HEK293T (cell line): ENCODE measurements around the gene DSG2.

ENCODE experiments used
- BHLHE40 ChIP-seq: fragments of 450-650 bp; IDR thresholded peaks from 2 replicates; pipeline ENCODE4 v1.6.1; 2016; ENCODE audit warnings: mild to moderate bottlenecking, moderate library complexity, borderline replicate concordance
- CTBP1 ChIP-seq: fragments of 450-650 bp; IDR thresholded peaks from 2 replicates; pipeline ENCODE4 v1.6.1; 2016; ENCODE audit warnings: borderline replicate concordance
- ELF4 ChIP-seq: fragments of 450-650 bp; IDR thresholded peaks from 2 replicates; pipeline ENCODE4 v1.6.1; 2017; ENCODE audit warnings: antibody characterized with exemption
- FOXM1 ChIP-seq: fragments of 450-650 bp; IDR thresholded peaks from 2 replicates; pipeline ENCODE4 v1.6.1; 2017; ENCODE audit warnings: mild to moderate bottlenecking, borderline replicate concordance
- LEF1 ChIP-seq: fragments of 450-650 bp; IDR thresholded peaks from 2 replicates; pipeline ENCODE4 v1.6.1; 2017; ENCODE audit warnings: mild to moderate bottlenecking, borderline replicate concordance
- SP1 ChIP-seq: fragments of 450-650 bp; IDR thresholded peaks from 2 replicates; pipeline ENCODE4 v1.6.1; 2017
- TARDBP ChIP-seq: fragments of 450-650 bp; IDR thresholded peaks from 2 replicates; pipeline ENCODE4 v1.6.1; 2016
- ZNF384 ChIP-seq: fragments of 450-650 bp; IDR thresholded peaks from 2 replicates; pipeline ENCODE4 v1.6.1; 2016

DNA sequence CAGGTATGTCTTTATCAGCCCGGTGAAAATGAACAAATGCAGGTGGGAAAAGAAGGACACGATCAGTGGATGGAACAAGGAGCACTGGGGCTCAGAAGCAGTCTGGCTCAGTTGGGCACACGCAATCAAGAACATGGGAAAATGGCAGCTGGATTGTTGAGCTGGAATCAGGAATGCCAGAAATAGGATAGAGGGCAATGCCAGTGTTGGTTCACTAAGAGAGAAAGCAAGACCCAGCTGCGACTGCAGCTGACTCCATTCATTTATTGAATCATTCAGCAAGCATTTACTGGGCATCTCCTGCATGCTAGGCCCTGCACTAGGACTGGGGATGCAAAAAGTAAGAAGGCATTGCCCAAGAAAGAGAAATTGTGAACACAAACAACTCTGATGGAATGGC lies 80.1 kb downstream of the DSG2 start:
- TF ChIP-seq BHLHE40 (no peak), FOXM1 (no peak), SP1 (no peak), ELF4 (no peak), TARDBP (no peak), ZNF384 (no peak), CTBP1 (no peak), LEF1 (no peak)
